COR-L47 (cell line): ENCODE data around the gene CHN1.

Experiments
- DNase-seq: peaks from one replicate; lab custom pipeline; 2025; lab: John Stamatoyannopoulos, UW

Gene CHN1

GRCh38 chr2:175004980-175005732 lies at the start of gene CHN1:
Gene CHN1, minus strand, starts transcription at chr2:175005381. Its CDS starts 469 bp downstream, at chr2:175004912.
- DNase-seq = peak; percentile 95

- DNase-seq = no peak
Measured at GRCh38 chr2:175054340-175054739, 49.2 kb upstream of the CHN1 start.

GRCh38 chr2:175049661-175050060 lies 44.5 kb upstream of the CHN1 start:
- no peak for DNase-seq

GRCh38 chr2:175048275-175048674 lies 43.1 kb upstream of the CHN1 start:
- DNase-seq = no peak

GRCh38 chr2:175039490-175039889 lies 34.3 kb upstream of the CHN1 start:
- DNase-seq = no peak

- DNase-seq = no peak
Measured at GRCh38 chr2:175039031-175039430, 33.9 kb upstream of the CHN1 start.

- no peak for DNase-seq
Measured at GRCh38 chr2:175037941-175038340, 32.8 kb upstream of the CHN1 start.

GRCh38 chr2:175036582-175037018 lies 31.4 kb upstream of the CHN1 start:
- peak; percentile 40 for DNase-seq

- DNase-seq = no peak
Measured at GRCh38 chr2:175035806-175036205, 30.6 kb upstream of the CHN1 start.

GRCh38 chr2:175034716-175035115 lies 29.5 kb upstream of the CHN1 start:
- no peak for DNase-seq

- DNase-seq = peak; percentile 56
Measured at GRCh38 chr2:175030380-175031271, 25.4 kb upstream of the CHN1 start.

GRCh38 chr2:175027755-175028154 lies 22.6 kb upstream of the CHN1 start:
- DNase-seq = no peak

- no peak for DNase-seq
Measured at GRCh38 chr2:175026385-175026784, 21.2 kb upstream of the CHN1 start.

GRCh38 chr2:175025946-175026345 lies 20.8 kb upstream of the CHN1 start:
- DNase-seq = no peak

GRCh38 chr2:175025233-175025632 lies 20.1 kb upstream of the CHN1 start:
- DNase-seq = no peak

- DNase-seq = no peak
Measured at GRCh38 chr2:175022923-175023322, 17.7 kb upstream of the CHN1 start.

GRCh38 chr2:175019566-175020327 lies 14.6 kb upstream of the CHN1 start:
- DNase-seq = no peak

- DNase-seq = no peak
Measured at GRCh38 chr2:175017618-175018414, 12.6 kb upstream of the CHN1 start.

- DNase-seq = no peak
Measured at GRCh38 chr2:175015340-175015739, 10.2 kb upstream of the CHN1 start.

- no peak for DNase-seq
Measured at GRCh38 chr2:175012516-175012915, 7.3 kb upstream of the CHN1 start.

GRCh38 chr2:175011505-175011904 lies 6.3 kb upstream of the CHN1 start:
- DNase-seq = no peak
